Measurements from ENCODE around the gene SOWAHB. TPM values are rescaled to one million over a fixed set of nuclear protein-coding genes. Genes with fewer than 3 reads are reported as not detected.

Gene SOWAHB
- total and polyA plus RNA-seq, 2 donors (not counting 1 experiment from before 2014, with no cell fraction given): 0.07 to 0.17 TPM

- H3K79me2 ChIP-seq (ENCODE audit: control insufficient read depth, insufficient read depth, low read length): no peaks in the 10 kb centered on the region
- H3K4me1 ChIP-seq (ENCODE audit: control insufficient read depth, extremely low read depth, insufficient read depth, low read length): no peaks in the 10 kb centered on the region
- TF ChIP-seq EZH2 (IDR thresholded peaks at IDR 0.05; ENCODE audit: low read length, missing control alignments) (no peak), CTCF (conservative IDR thresholded peaks at IDR 0.05 in 1 of 2, IDR thresholded peaks at IDR 0.05 in 1 of 2; ENCODE audit: low read depth in 1 of 2, low read length in 2 of 2) (no peak)
- no peak overlapping the region for H3K4me3 ChIP-seq (replicated peaks in 1 of 4; ENCODE audit: control extremely low read depth in 1 of 4, insufficient read depth in 1 of 4, low read depth in 3 of 4, low read length in 4 of 4)
- H4K20me1 ChIP-seq (ENCODE audit: control insufficient read depth, extremely low read depth, insufficient read depth, low read length): no peaks in the 10 kb centered on the region
- no peak overlapping the region for H3K9ac ChIP-seq (ENCODE audit: insufficient read depth, low read length)
- no peak overlapping the region for H3K4me2 ChIP-seq (ENCODE audit: extremely low read depth, insufficient read depth, low read length)
- H3K27ac ChIP-seq (ENCODE audit: insufficient read depth, low read length): no peak overlapping the region
- no peaks in the 10 kb centered on the region for H3K36me3 ChIP-seq (ENCODE audit: control insufficient read depth, insufficient read depth, low read length)
- peaks cover 12% of the 10 kb centered on the region for H3K27me3 ChIP-seq (ENCODE audit: control insufficient read depth, insufficient read depth, low read length)
- H3K9me3 ChIP-seq (ENCODE audit: control insufficient read depth, insufficient read depth, low read depth, low read length): no peaks in the 10 kb centered on the region
- no peak overlapping the region for H2AFZ ChIP-seq (ENCODE audit: low read length)
- no peak for DNase-seq (ENCODE audit: low read depth in 2 of 2)
Measured at GRCh38 chr4:76902233-76902890, 4.4 kb upstream of the SOWAHB start.

GRCh38 chr4:76898949-76899645, 1.2 kb upstream of the SOWAHB start:
- Histone ChIP-seq H3K27ac (ENCODE audit: insufficient read depth, low read length) (no peak overlapping the region), H3K36me3 (ENCODE audit: control insufficient read depth, insufficient read depth, low read length) (no peaks in the 10 kb centered on the region), H3K9me3 (ENCODE audit: control insufficient read depth, insufficient read depth, low read depth, low read length) (no peaks in the 10 kb centered on the region), H3K79me2 (ENCODE audit: control insufficient read depth, insufficient read depth, low read length) (no peaks in the 10 kb centered on the region), H4K20me1 (ENCODE audit: control insufficient read depth, extremely low read depth, insufficient read depth, low read length) (no peaks in the 10 kb centered on the region), H2AFZ (ENCODE audit: low read length) (no peak overlapping the region), H3K4me3 (replicated peaks in 1 of 4; ENCODE audit: control extremely low read depth in 1 of 4, insufficient read depth in 1 of 4, low read depth in 3 of 4, low read length in 4 of 4) (no peak overlapping the region), H3K27me3 (ENCODE audit: control insufficient read depth, insufficient read depth, low read length) (peaks cover 22% of the 10 kb centered on the region), H3K4me1 (ENCODE audit: control insufficient read depth, extremely low read depth, insufficient read depth, low read length) (no peaks in the 10 kb centered on the region), H3K9ac (ENCODE audit: insufficient read depth, low read length) (no peak overlapping the region), H3K4me2 (ENCODE audit: extremely low read depth, insufficient read depth, low read length) (no peak overlapping the region)
- TF ChIP-seq EZH2 (IDR thresholded peaks at IDR 0.05; ENCODE audit: low read length, missing control alignments) (peak; percentile 11), CTCF (conservative IDR thresholded peaks at IDR 0.05 in 1 of 2, IDR thresholded peaks at IDR 0.05 in 1 of 2; ENCODE audit: low read depth in 1 of 2, low read length in 2 of 2) (no peak)
- DNase-seq (ENCODE audit: low read depth in 2 of 2): peak in 1 of 2 donors; percentile 22

- Histone ChIP-seq H3K27me3 (ENCODE audit: control insufficient read depth, insufficient read depth, low read length) (peaks cover 22% of the 10 kb centered on the region), H3K9ac (ENCODE audit: insufficient read depth, low read length) (no peak overlapping the region), H3K27ac (ENCODE audit: insufficient read depth, low read length) (no peak overlapping the region), H4K20me1 (ENCODE audit: control insufficient read depth, extremely low read depth, insufficient read depth, low read length) (no peaks in the 10 kb centered on the region), H3K9me3 (ENCODE audit: control insufficient read depth, insufficient read depth, low read depth, low read length) (no peaks in the 10 kb centered on the region), H3K36me3 (ENCODE audit: control insufficient read depth, insufficient read depth, low read length) (no peaks in the 10 kb centered on the region), H3K4me1 (ENCODE audit: control insufficient read depth, extremely low read depth, insufficient read depth, low read length) (no peaks in the 10 kb centered on the region), H3K4me2 (ENCODE audit: extremely low read depth, insufficient read depth, low read length) (no peak overlapping the region), H3K4me3 (replicated peaks in 1 of 4; ENCODE audit: control extremely low read depth in 1 of 4, insufficient read depth in 1 of 4, low read depth in 3 of 4, low read length in 4 of 4) (peak overlapping the region in 2 of 4 experiments; percentile 42 to 48), H3K79me2 (ENCODE audit: control insufficient read depth, insufficient read depth, low read length) (no peaks in the 10 kb centered on the region), H2AFZ (ENCODE audit: low read length) (no peak overlapping the region)
- peak in 1 of 2 donors; percentile 5 for DNase-seq (ENCODE audit: low read depth in 2 of 2)
- TF ChIP-seq CTCF (conservative IDR thresholded peaks at IDR 0.05 in 1 of 2, IDR thresholded peaks at IDR 0.05 in 1 of 2; ENCODE audit: low read depth in 1 of 2, low read length in 2 of 2) (no peak), EZH2 (IDR thresholded peaks at IDR 0.05; ENCODE audit: low read length, missing control alignments) (no peak)
Measured at GRCh38 chr4:76898385-76898692, 395 bp upstream of the SOWAHB start.
